ENCODE measurements around the gene GPR87.

The GPR87 gene

DNA sequence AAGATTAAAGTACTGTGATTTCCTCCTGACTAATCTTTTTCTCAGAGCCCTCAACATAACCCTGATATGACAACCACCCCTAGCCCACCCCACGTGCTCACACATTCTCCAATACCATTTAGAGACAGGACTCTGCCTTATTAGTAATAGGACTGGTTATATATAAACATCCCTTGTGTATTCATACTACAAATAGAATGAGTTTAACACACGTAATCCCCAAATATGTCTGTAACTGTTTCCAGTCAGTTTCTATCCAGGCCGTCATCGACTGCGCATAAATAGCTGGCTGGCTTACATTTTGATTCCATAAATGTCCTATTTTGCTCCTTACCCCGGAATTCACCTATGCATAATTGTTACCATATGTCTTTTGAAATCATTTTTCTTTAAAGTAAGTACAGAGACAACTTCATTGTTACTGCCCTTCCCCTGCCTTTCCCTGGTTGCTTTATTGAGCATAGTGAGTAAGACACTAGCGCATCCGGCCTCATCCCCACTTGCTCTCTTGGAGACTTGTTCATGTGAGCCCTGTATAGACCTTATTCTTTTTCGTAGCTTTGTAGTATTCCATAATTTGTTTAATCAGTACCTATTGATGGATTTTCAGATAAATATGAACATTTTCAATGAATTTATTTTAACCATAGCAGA, 34.8 kb downstream of the GPR87 start:
- peak; percentile 54 for DNase-seq

DNA sequence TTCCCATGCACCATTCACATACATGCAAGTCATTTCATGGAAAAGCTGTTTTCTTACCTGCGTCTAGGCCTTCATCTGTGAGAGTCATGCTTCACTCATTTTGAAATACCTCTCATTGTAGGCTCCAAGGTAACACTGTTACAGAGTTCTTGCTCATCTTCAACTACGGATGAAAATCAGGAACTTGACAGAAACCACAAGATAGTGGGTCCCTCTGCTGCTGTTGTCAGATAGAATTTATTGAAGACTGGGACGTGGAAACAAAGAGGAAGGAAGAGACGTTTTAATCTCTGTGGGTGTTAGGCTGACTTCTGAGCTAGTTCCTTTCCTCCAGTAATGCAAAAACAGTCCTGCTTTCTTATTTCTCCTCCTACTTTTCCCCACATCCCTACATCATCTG, 38.4 kb downstream of the GPR87 start, which contains the start of gene P2RY14:
TSS of gene P2RY14 (minus strand) at position 313 of the 400 bp plus-strand sequence. CDS start 64,226 bp downstream, outside the sequence.
- DNase-seq = no peak

DNA sequence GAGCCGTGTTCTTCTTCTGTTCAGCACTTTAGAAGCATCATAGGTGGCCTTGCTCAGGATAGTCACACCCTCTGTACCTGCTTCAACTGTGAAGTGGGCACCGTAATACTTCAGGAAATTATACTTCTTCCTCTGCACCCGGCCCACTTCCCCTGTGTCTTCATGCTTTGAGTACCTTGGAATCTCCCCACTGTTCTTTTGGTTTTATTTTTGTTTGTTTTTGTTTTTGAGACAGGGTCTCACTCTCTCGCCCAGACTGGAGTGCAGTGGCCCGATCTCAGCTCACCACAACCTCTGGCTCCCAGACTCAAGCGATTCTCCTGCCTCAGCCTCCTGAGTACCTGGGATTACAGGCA, 40.0 kb downstream of the GPR87 start:
- no peak for DNase-seq

DNA sequence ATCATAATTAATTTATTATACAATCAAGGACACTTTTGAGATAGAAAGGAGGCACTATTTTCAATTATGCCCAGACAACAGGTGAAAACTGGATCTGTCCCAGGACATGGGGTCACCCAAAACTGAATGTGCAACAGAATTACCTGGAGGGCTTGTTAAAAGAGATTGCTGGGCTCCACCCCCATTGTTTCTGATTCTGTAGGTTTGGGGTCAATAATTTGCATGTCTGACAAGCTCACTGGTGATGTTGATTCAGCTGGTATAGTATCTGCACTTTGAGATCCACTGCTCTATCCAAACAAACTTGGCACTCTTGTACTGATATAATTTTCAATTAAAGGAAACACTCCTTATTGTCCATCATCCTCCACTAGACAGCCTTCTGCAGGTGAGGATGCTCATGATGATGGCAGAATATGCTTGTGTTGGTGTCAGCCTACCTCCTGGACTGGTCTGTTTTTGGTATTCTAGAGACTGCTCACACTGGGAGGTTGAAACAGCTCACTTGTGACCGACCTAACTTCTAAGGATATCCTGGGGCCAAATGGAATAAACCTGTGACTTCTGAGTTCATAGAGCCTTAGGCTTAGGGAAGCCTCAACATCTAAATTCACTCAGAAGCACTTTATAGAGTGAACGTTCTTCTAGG, 40.5 kb downstream of the GPR87 start:
- DNase-seq = no peak

DNA sequence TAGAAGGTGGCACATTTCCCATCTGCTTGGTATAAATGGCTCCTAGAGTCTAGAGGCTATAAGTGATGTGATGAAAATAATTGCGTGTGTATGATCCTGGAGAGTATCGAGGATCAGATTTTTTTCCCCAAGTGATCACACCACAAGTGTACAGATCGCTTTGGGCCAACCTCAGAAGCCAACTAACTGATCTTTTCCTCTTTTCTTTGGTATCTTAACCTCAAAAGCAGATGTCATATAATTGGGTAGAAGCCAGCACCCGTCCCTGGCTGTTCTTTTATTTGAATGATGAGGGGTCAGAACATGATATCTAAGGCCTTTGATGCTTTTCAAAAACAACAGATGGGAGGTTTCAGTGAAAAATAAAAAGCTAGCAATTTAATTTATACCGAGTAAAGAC, 41.5 kb downstream of the GPR87 start:
- no peak for DNase-seq

- no peak for DNase-seq
Measured at GRCh38 chr3:151269631-151270030, 47.0 kb downstream of the GPR87 start.

DNA sequence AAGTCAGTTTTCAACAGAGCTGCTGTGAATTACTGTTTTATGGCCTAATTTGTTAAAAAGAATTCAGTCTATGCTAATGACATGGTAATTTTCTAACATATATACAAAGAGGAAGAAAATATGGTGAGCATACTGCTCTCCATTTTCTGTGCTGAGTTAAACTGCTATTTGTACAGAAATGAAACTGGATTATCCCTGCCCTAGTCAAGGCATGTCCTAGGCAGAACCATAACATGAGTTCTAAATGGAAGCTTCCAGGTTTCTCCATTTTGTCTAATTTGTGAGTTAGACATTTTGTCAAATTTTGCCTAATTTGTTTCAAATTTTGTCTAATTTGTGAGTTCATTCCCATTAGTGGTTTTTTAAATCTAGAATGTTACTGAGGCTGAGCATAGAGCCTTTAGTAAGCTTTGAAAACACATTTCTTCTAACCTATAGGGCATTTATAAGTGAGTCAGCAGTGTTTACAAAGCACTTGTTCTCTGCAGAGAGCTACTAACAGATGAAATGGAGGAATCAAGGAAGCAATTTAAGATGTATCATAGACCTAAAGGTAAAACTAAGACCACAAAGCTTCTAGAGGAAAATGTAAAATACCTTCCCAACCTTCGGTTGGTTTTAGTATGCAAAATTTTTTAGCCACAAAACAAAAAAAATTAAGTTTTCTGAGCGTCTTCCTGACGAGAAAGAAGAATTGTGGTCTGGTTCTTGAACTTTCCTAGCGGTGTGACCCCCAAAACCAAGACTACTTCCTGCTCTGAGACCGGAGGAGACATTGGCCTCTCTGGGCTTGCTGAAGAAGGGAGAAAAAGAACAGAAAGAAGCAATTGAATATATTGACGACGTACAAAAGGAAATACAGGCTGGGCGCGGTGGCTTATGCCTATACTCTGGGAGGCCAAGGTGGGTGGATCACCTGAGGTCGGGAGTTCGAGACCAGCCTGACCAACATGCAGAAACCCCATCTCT, 48.1 kb downstream of the GPR87 start:
- no peak for DNase-seq

- DNase-seq = no peak
Measured at GRCh38 chr3:151267066-151267465, 49.6 kb downstream of the GPR87 start.

GRCh38 chr3:151265866-151266265, 50.8 kb downstream of the GPR87 start:
- DNase-seq = peak; percentile 47

DNA sequence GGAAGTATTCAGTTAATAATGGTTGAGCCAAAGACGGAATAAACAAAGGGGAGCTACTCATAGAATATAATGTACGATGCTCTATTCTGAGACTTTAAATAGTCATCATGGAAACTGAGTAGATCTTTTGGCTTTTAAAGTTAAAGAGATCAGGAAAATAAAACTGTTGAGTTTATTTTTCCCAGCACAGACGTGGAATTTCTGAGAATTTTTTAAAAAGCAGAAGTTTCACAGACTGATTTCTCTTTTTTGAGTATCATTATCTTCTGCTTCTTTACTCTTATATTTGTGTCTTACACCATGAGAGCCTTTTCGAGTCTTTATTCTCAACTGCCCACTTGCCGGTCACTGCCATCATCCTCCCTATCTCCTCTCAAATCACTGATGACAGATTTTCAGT, 51.5 kb downstream of the GPR87 start:
- no peak for DNase-seq

GRCh38 chr3:151264605-151265004, 52.0 kb downstream of the GPR87 start:
- DNase-seq = no peak

GRCh38 chr3:151262871-151263525, 53.6 kb downstream of the GPR87 start:
- peak; percentile 36 for DNase-seq

- no peak for DNase-seq
Measured at GRCh38 chr3:151259664-151260063, 57.0 kb downstream of the GPR87 start.

GRCh38 chr3:151256749-151257148, 59.9 kb downstream of the GPR87 start:
- no peak for DNase-seq

DNA sequence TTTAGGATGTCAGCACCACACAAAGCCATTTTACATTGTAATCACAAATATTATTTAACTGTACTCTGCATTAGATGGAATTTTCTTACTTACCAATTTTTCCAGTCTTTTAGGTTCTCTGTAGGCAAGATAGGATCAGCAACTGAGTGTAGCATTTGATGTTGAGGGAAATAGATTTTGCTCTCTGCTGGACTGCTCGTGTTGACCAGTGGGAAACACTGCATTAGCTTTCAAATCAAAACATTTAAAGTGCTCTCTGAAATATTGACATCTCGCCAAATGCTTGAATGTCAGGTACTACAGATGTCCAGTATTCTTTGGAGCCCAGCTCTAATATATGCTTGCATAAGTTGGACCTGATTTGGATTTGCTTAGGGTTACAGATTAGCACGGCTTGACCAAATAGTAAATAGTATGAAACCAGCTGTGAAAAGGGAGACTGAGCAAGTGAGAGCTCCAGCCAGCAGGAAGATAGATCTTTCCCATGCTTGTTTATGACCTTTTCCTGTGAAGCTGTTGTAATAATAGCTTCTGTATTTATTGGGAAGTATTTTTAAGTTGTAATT, 67.8 kb downstream of the GPR87 start:
- no peak for DNase-seq
